HEK293 (cell line): ENCODE data around the gene ARAP3.

Source experiments
- CTCF ChIA-PET: fragments of 350-600 bp; formaldehyde crosslinking; extraction: SDS; loops from one replicate; lab custom pipeline; 2021; ENCODE audit warnings: antibody characterized with exemption; lab: Yijun Ruan, JAX
- POLR2A ChIA-PET: fragments of 300-600 bp; formaldehyde crosslinking; extraction: SDS; loops from one replicate; lab custom pipeline; 2020; ENCODE audit warnings: antibody characterized with exemption, inconsistent platforms; lab: Yijun Ruan, JAX
- H3K27ac ChIP-seq: fragments of 200-500 bp; sonication (Bioruptor generic); 2 replicates; pipeline ENCODE4 v1.5.1; 2014; ENCODE audit warnings: low read depth, low read length, control low read depth, inconsistent platforms; ENCODE audit errors: extremely low read depth
- H3K36me3 ChIP-seq, 2 experiments: fragments of 200-500 bp in 1 of 2; sonication (Bioruptor generic) in 1 of 2; 1 replicate in 1 of 2; 2 replicates in 1 of 2; pipeline ENCODE4 v1.5.1; 2014 to 2017; ENCODE audit warnings: inconsistent platforms in 2 of 2, low read length in 2 of 2; ENCODE audit not compliant: control insufficient read depth in 2 of 2, insufficient read depth in 1 of 2
- H3K4me1 ChIP-seq: fragments of 200-500 bp; sonication (Bioruptor generic); 2 replicates; pipeline ENCODE4 v1.5.1; 2014; ENCODE audit warnings: mild to moderate bottlenecking, low read length, inconsistent platforms; ENCODE audit not compliant: control insufficient read depth, insufficient read depth
- H3K4me3 ChIP-seq: 2 replicates; pipeline ENCODE4 v1.5.1; 2011; ENCODE audit warnings: low read depth, mild to moderate bottlenecking, control low read depth, low read length, moderate library complexity
- H3K9me3 ChIP-seq: fragments of 200-500 bp; sonication (Bioruptor generic); 2 replicates; pipeline ENCODE4 v1.5.1; 2014; ENCODE audit warnings: low read depth, low read length, inconsistent platforms; ENCODE audit not compliant: control insufficient read depth, insufficient read depth
- EGR2 ChIP-seq: fragments of 450-650 bp; formaldehyde crosslinking; IDR thresholded peaks from 2 replicates; pipeline ENCODE4 v1.5.1; 2016; ENCODE audit warnings: low read depth, missing biosample characterization, missing genetic modification characterization
- GFI1B ChIP-seq: fragments of 450-650 bp; formaldehyde crosslinking; IDR thresholded peaks from 2 replicates; pipeline ENCODE4 v1.5.1; 2016; ENCODE audit warnings: missing biosample characterization, missing genetic modification characterization
- PATZ1 ChIP-seq: fragments of 450-650 bp; formaldehyde crosslinking; IDR thresholded peaks from 2 replicates; pipeline ENCODE4 v1.5.1; 2016; ENCODE audit warnings: missing biosample characterization, missing genetic modification characterization
- PRDM10 ChIP-seq: fragments of 450-650 bp; formaldehyde crosslinking; IDR thresholded peaks from 2 replicates; pipeline ENCODE4 v1.5.1; 2016; ENCODE audit warnings: missing biosample characterization, missing genetic modification characterization
- ZEB2 ChIP-seq: fragments of 450-650 bp; formaldehyde crosslinking; IDR thresholded peaks from 2 replicates; pipeline ENCODE4 v1.5.1; 2016; ENCODE audit warnings: missing biosample characterization, missing genetic modification characterization
- ZNF112 ChIP-seq: fragments of 450-650 bp; formaldehyde crosslinking; IDR thresholded peaks from 2 replicates; pipeline ENCODE4 v1.5.0; 2017; ENCODE audit warnings: missing biosample characterization, missing genetic modification characterization
- ZNF16 ChIP-seq: fragments of 450-650 bp; formaldehyde crosslinking; IDR thresholded peaks from 2 replicates; pipeline ENCODE4 v1.5.1; 2016; ENCODE audit warnings: low read depth, missing biosample characterization, missing genetic modification characterization
- ZNF174 ChIP-seq: fragments of 450-650 bp; formaldehyde crosslinking; IDR thresholded peaks from 2 replicates; pipeline ENCODE4 v1.5.0; 2017; ENCODE audit warnings: missing biosample characterization, mild to moderate bottlenecking, missing genetic modification characterization
- ZNF223 ChIP-seq: fragments of 450-650 bp; formaldehyde crosslinking; IDR thresholded peaks from 2 replicates; pipeline ENCODE4 v1.5.1; 2016; ENCODE audit warnings: missing biosample characterization, missing genetic modification characterization
- ZNF501 ChIP-seq: fragments of 450-650 bp; formaldehyde crosslinking; IDR thresholded peaks from 2 replicates; pipeline ENCODE4 v1.5.1; 2016; ENCODE audit warnings: missing biosample characterization, missing genetic modification characterization
- ZNF530 ChIP-seq: fragments of 450-650 bp; formaldehyde crosslinking; IDR thresholded peaks from 2 replicates; pipeline ENCODE4 v1.5.1; 2016; ENCODE audit warnings: low read depth, missing biosample characterization, missing genetic modification characterization
- ZNF549 ChIP-seq: fragments of 450-650 bp; IDR thresholded peaks from 2 replicates; pipeline ENCODE4 v1.5.1; 2018; ENCODE audit warnings: missing biosample characterization, missing genetic modification characterization, mild to moderate bottlenecking, inconsistent platforms, moderate library complexity
- ZNF610 ChIP-seq: fragments of 450-650 bp; formaldehyde crosslinking; IDR thresholded peaks from 2 replicates; pipeline ENCODE4 v1.5.1; 2016; ENCODE audit warnings: missing biosample characterization, missing genetic modification characterization, borderline replicate concordance
- ZNF654 ChIP-seq: fragments of 450-650 bp; formaldehyde crosslinking; IDR thresholded peaks from 2 replicates; pipeline ENCODE4 v1.5.1; 2016; ENCODE audit warnings: low read depth, missing biosample characterization, missing genetic modification characterization
- ZNF660 ChIP-seq: fragments of 450-650 bp; IDR thresholded peaks from 2 replicates; pipeline ENCODE4 v1.5.1; 2018; ENCODE audit warnings: missing biosample characterization, mild to moderate bottlenecking, missing genetic modification characterization
- ZNF670 ChIP-seq: fragments of 450-650 bp; formaldehyde crosslinking; IDR thresholded peaks from 2 replicates; pipeline ENCODE4 v1.5.1; 2016; ENCODE audit warnings: missing biosample characterization, missing genetic modification characterization, low read depth
- TF ChIP-seq, protein P1 (sequence below): fragments of 450-650 bp; formaldehyde crosslinking; IDR thresholded peaks from 2 replicates; pipeline ENCODE4 v1.5.1; 2016; ENCODE audit warnings: missing biosample characterization, missing genetic modification characterization, borderline replicate concordance
- TF ChIP-seq, protein P2 (sequence below): fragments of 450-650 bp; formaldehyde crosslinking; IDR thresholded peaks from 2 replicates; pipeline ENCODE4 v1.5.1; 2016; ENCODE audit warnings: missing biosample characterization, missing genetic modification characterization
- TF ChIP-seq, protein P3 (sequence below): fragments of 450-650 bp; formaldehyde crosslinking; IDR thresholded peaks from 2 replicates; pipeline ENCODE4 v1.5.1; 2017; ENCODE audit warnings: missing biosample characterization, missing genetic modification characterization

ARAP3 gene

DNA sequence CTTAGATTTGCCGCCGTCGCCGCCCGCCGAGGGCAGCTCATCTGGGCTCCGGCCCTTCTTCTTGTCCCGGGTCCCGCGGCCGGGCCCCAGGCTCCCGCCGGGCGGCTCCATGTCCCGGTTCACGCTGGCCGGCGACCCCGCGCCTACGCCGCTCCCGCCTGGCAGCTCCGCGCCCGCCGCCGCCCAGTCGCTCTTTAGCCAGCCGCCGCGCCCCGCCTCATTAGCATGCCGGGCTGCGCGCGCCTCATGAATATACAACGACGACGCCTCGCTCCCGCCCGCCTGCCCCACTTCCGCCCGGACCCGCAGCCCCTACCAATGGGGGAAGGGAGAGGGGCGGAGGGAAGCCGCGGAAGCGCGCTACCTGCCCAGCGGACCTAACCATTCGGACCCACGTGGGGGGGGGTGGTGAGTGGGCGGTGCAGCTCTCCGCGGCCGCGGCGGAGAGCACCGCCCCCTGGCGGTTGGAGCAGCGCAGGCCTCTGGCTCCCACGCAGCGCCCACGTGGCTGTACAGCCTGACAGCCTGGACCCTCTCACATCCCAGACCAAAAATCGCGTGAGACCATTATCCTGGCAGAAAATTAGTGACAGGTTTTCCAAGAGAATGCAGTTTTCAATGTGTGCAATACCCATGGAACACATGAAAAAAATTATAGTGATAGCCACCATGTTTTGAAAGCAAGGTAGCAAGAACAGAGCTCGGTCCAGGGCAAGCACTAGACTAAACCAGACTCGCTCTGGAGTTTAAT is 63.1 kb downstream of the ARAP3 start, which contains the start of gene DIAPH1:
Gene DIAPH1, minus strand, starts transcription at position 197 of the 751 bp plus-strand sequence. Its CDS starts 86 bp downstream, at position 111.
- POLR2A ChIA-PET = interaction anchor here (0.6 to 3.0 kb wide), 11 partner anchors 15 to 463 kb away, joined by 3 to 42 read pairs (median 3); partner anchors contain the start of genes DELE1, HDAC3, RELL2 and TAF7
- CTCF ChIA-PET = interaction anchor here (0.5 to 3.9 kb wide), 27 partner anchors 12 to 634 kb away, joined by 3 to 125 read pairs (median 4); partner anchors contain the start of genes FCHSD1, HDAC3, PCDHGA11 and PCDHGB5
- no peak for TF ChIP-seq GFI1B
- TF ChIP-seq ZNF670 (tag by site-specific recombination) = no peak
- TF ChIP-seq, protein P1, sequence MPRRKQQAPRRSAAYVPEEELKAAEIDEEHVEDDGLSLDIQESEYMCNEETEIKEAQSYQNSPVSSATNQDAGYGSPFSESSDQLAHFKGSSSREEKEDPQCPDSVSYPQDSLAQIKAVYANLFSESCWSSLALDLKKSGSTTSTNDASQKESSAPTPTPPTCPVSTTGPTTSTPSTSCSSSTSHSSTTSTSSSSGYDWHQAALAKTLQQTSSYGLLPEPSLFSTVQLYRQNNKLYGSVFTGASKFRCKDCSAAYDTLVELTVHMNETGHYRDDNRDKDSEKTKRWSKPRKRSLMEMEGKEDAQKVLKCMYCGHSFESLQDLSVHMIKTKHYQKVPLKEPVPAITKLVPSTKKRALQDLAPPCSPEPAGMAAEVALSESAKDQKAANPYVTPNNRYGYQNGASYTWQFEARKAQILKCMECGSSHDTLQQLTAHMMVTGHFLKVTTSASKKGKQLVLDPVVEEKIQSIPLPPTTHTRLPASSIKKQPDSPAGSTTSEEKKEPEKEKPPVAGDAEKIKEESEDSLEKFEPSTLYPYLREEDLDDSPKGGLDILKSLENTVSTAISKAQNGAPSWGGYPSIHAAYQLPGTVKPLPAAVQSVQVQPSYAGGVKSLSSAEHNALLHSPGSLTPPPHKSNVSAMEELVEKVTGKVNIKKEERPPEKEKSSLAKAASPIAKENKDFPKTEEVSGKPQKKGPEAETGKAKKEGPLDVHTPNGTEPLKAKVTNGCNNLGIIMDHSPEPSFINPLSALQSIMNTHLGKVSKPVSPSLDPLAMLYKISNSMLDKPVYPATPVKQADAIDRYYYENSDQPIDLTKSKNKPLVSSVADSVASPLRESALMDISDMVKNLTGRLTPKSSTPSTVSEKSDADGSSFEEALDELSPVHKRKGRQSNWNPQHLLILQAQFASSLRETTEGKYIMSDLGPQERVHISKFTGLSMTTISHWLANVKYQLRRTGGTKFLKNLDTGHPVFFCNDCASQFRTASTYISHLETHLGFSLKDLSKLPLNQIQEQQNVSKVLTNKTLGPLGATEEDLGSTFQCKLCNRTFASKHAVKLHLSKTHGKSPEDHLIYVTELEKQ (tag by site-specific recombination) = peak; percentile 68; the same call in 1 of the 2 replicates
- TF ChIP-seq, protein P2, sequence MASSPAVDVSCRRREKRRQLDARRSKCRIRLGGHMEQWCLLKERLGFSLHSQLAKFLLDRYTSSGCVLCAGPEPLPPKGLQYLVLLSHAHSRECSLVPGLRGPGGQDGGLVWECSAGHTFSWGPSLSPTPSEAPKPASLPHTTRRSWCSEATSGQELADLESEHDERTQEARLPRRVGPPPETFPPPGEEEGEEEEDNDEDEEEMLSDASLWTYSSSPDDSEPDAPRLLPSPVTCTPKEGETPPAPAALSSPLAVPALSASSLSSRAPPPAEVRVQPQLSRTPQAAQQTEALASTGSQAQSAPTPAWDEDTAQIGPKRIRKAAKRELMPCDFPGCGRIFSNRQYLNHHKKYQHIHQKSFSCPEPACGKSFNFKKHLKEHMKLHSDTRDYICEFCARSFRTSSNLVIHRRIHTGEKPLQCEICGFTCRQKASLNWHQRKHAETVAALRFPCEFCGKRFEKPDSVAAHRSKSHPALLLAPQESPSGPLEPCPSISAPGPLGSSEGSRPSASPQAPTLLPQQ (tag by site-specific recombination) = peak; percentile 80
- peak; percentile 99 for TF ChIP-seq PRDM10
- no peak for TF ChIP-seq ZNF112 (tag by site-specific recombination)
- no peak for TF ChIP-seq ZNF530
- no peak for TF ChIP-seq ZNF16 (tag by site-specific recombination)
- TF ChIP-seq PATZ1 (tag by site-specific recombination) = peak; percentile 92
- TF ChIP-seq ZNF223 (tag by site-specific recombination) = 0 out of 2 replicates have a peak, but pooled peaks have one; percentile 56
- TF ChIP-seq EGR2 = peak; percentile 98
- TF ChIP-seq ZNF660 (tag by site-specific recombination) = peak; percentile 92
- TF ChIP-seq, protein P3, sequence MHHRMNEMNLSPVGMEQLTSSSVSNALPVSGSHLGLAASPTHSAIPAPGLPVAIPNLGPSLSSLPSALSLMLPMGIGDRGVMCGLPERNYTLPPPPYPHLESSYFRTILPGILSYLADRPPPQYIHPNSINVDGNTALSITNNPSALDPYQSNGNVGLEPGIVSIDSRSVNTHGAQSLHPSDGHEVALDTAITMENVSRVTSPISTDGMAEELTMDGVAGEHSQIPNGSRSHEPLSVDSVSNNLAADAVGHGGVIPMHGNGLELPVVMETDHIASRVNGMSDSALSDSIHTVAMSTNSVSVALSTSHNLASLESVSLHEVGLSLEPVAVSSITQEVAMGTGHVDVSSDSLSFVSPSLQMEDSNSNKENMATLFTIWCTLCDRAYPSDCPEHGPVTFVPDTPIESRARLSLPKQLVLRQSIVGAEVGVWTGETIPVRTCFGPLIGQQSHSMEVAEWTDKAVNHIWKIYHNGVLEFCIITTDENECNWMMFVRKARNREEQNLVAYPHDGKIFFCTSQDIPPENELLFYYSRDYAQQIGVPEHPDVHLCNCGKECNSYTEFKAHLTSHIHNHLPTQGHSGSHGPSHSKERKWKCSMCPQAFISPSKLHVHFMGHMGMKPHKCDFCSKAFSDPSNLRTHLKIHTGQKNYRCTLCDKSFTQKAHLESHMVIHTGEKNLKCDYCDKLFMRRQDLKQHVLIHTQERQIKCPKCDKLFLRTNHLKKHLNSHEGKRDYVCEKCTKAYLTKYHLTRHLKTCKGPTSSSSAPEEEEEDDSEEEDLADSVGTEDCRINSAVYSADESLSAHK = 0 out of 2 replicates have a peak, but pooled peaks have one; percentile 46
- peak; percentile 39 for TF ChIP-seq ZNF654 (tag by site-specific recombination)
- no peak for TF ChIP-seq ZNF174
- TF ChIP-seq ZNF501 (tag by site-specific recombination) = peak; percentile 85; the same call in 1 of the 2 replicates
- 0 out of 2 replicates have a peak, but pooled peaks have one; percentile 38 for TF ChIP-seq ZNF549 (tag by site-specific recombination)
- TF ChIP-seq ZEB2 (tag by site-specific recombination) = peak; percentile 97
- TF ChIP-seq ZNF610 (tag by site-specific recombination) = 0 out of 2 replicates have a peak, but pooled peaks have one; percentile 38

More for the DNA sequence above, 63.1 kb downstream of the ARAP3 start, which contains the start of gene DIAPH1:
- Histone ChIP-seq H3K4me3 (peak within 1 kb of the TSS; percentile 81), H3K4me1 (peaks cover 19% of the 10 kb centered on the region; the same call in 1 of the 2 replicates), H3K36me3 (peaks cover 33 to 49% of the 10 kb centered on the region in 2 experiments), H3K27ac (peak within 1 kb of the TSS; percentile 78), H3K9me3 (no peaks in the 10 kb centered on the region)
